Kidney (tissue), 14 donors: Measurements from ENCODE around the gene PLCB1. TPM values are rescaled to one million over a fixed set of nuclear protein-coding genes. Genes with fewer than 3 reads are reported as not detected.

Experiments
- DNase-seq, 5 donors: peaks; one replicate each; pipeline ENCODE4 v3.0.0-alpha.2; 2013 to 2020
- FAIRE-seq: peaks from 2 replicates; lab custom pipeline; 2012; peaks lifted over from hg19 to GRCh38; lab: Jason Lieb, UNC
- H3K27ac ChIP-seq, 2 donors: one replicate each; pipeline ENCODE4 v1.7.0; 2013; ENCODE audit warnings: low read depth in 2 of 2, low read length in 2 of 2, inconsistent platforms in 1 of 2
- H3K27me3 ChIP-seq: one replicate; pipeline ENCODE4 v1.7.1; 2013; ENCODE audit warnings: low read length, inconsistent platforms; ENCODE audit not compliant: control insufficient read depth, insufficient read depth
- H3K36me3 ChIP-seq, 3 donors: one replicate each; pipeline versions ENCODE4 v1.7.0 to v1.7.1; 2013; ENCODE audit warnings: low read length in 3 of 3, control low read depth in 1 of 3, inconsistent platforms in 1 of 3; ENCODE audit not compliant: insufficient read depth in 3 of 3, control insufficient read depth in 2 of 3
- H3K4me1 ChIP-seq, 3 donors: one replicate each; pipeline versions ENCODE4 v1.7.0 to v1.7.1; 2013; ENCODE audit warnings: low read length in 3 of 3, inconsistent platforms in 1 of 3, low read depth in 1 of 3; ENCODE audit not compliant: control insufficient read depth in 2 of 3, insufficient read depth in 2 of 3
- H3K4me3 ChIP-seq, 3 donors: one replicate each; pipeline versions ENCODE4 v1.7.0 to v1.8.1; 2013; ENCODE audit warnings: low read length in 3 of 3, control low read depth in 1 of 3, inconsistent platforms in 1 of 3
- H3K9ac ChIP-seq, 3 donors: one replicate each; pipeline versions ENCODE4 v1.7.0 to v1.7.1; 2013; ENCODE audit warnings: low read length in 3 of 3, control low read depth in 1 of 3, inconsistent platforms in 1 of 3
- H3K9me3 ChIP-seq, 3 donors: one replicate each; pipeline versions ENCODE4 v1.7.0 to v1.7.1; 2013; ENCODE audit warnings: low read length in 3 of 3, control low read depth in 1 of 3, inconsistent platforms in 1 of 3; ENCODE audit not compliant: control insufficient read depth in 2 of 3, insufficient read depth in 1 of 3
- intact Hi-C: fragments of 100-400 bp; cut with DNase I; formaldehyde crosslinking; loops from one replicate; pipeline ENCODE4 v1.11.1; 2022
- polyA plus RNA-seq: library from polyadenylated mRNA; stranded (reverse); fragments of 350-450 nt; fragmentation: Illumina TruSeq; extraction: RNeasy Lipid Tissue Mini Kit (QIAGEN cat#74804); gene quantifications from one replicate; pipeline ENCODE4 v1.2.3, GENCODE V29; 2014; ENCODE audit warnings: low read depth, low replicate concordance; ENCODE audit not compliant: insufficient read depth
- total RNA-seq: library from RNA; stranded (reverse); fragmentation: NEBNext Ultra II Directional; extraction: Animal tissue kit (Norgen Biotek cat#: 25700); gene quantifications from one replicate; pipeline ENCODE4 v1.2.1, GENCODE V29; 2021
- TF ChIP-seq, protein P1 (sequence below): IDR thresholded peaks from 3 replicates; pipeline ENCODE4 v1.5.1; 2012; ENCODE audit warnings: mild to moderate bottlenecking, moderate library complexity, borderline replicate concordance; ENCODE audit not compliant: insufficient read depth; ENCODE audit errors: extremely low read depth
- donor health status: control.
- donor health status: control.
- donor health status: control.
- donor health status: control.
- donor health status: control.
- donor health status: DM: yes; HTN: yes; CAD: no.
- donor health status: Normal renal cell carcinoma (clear cell type).

Gene PLCB1
- total and polyA plus RNA-seq, 2 donors from 2014 or later: 9.4 to 107 TPM

GRCh38 chr20:8664778-8665177 is 532.7 kb downstream of the PLCB1 start:
- Histone ChIP-seq H3K36me3 (no peaks in the 10 kb centered on the region), H3K27ac (no peak overlapping the region), H3K9me3 (no peaks in the 10 kb centered on the region), H3K4me1 (no peaks in the 10 kb centered on the region), H3K27me3 (no peaks in the 10 kb centered on the region), H3K9ac (no peak overlapping the region), H3K4me3 (no peak overlapping the region)
- TF ChIP-seq, protein P1, sequence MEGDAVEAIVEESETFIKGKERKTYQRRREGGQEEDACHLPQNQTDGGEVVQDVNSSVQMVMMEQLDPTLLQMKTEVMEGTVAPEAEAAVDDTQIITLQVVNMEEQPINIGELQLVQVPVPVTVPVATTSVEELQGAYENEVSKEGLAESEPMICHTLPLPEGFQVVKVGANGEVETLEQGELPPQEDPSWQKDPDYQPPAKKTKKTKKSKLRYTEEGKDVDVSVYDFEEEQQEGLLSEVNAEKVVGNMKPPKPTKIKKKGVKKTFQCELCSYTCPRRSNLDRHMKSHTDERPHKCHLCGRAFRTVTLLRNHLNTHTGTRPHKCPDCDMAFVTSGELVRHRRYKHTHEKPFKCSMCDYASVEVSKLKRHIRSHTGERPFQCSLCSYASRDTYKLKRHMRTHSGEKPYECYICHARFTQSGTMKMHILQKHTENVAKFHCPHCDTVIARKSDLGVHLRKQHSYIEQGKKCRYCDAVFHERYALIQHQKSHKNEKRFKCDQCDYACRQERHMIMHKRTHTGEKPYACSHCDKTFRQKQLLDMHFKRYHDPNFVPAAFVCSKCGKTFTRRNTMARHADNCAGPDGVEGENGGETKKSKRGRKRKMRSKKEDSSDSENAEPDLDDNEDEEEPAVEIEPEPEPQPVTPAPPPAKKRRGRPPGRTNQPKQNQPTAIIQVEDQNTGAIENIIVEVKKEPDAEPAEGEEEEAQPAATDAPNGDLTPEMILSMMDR: no peak
- FAIRE-seq: no peak
- intact Hi-C loops: no loop called here
- no peak for DNase-seq

- no peaks in the 10 kb centered on the region for H3K9me3 ChIP-seq
- no peak for FAIRE-seq
- H3K27ac ChIP-seq: no peak overlapping the region
Observed at GRCh38 chr20:8667306-8667705, 535.2 kb downstream of the PLCB1 start.

DNA sequence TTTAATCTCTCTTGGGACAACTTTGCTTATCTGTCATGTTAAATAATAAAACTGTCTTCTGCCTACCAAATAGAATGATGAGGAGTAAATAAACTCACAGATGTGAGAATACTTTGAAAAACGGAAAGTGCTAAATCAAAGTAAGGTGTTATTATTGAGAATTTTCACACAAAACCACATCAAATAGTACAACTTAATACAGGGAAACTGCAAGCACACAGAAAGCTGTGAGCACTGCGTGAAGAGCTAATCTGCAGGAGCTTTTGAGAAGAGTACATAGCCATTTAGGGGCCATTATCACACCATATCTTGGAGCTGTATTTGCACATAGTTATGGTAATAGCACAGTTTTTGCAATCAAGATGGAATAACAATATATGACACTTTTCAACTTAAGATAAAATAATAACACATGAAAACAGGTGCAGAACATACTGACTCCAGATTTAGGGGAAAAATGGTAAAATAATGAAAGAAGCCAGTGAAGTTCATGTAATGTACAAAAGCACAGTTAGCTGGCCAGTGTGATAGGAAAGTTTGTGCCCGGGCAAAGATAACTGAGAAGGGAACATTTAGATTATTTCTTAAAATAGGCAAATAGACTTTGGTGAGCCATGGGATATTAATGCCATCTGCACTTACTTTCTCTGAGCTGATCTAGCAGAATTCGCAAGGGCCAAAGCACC is 538.3 kb downstream of the PLCB1 start:
- H3K9me3 ChIP-seq: no peaks in the 10 kb centered on the region
- FAIRE-seq (no peak), DNase-seq (no peak)
- no peak overlapping the region for H3K27ac ChIP-seq
- no peaks in the 10 kb centered on the region for H3K36me3 ChIP-seq
- TF ChIP-seq, protein P1: no peak
- H3K9ac ChIP-seq: no peak overlapping the region
- H3K27me3 ChIP-seq: no peaks in the 10 kb centered on the region
- no peak overlapping the region for H3K4me3 ChIP-seq
- intact Hi-C loops: no loop called here
- no peaks in the 10 kb centered on the region for H3K4me1 ChIP-seq

More at GRCh38 chr20:8667306-8667705, 535.2 kb downstream of the PLCB1 start:
- H3K36me3 ChIP-seq: no peaks in the 10 kb centered on the region
- no peak for DNase-seq
- no peaks in the 10 kb centered on the region for H3K27me3 ChIP-seq
- no peak overlapping the region for H3K9ac ChIP-seq
- no peaks in the 10 kb centered on the region for H3K4me1 ChIP-seq
- intact Hi-C loops: no loop called here
- TF ChIP-seq, protein P1: no peak
- no peak overlapping the region for H3K4me3 ChIP-seq

DNA sequence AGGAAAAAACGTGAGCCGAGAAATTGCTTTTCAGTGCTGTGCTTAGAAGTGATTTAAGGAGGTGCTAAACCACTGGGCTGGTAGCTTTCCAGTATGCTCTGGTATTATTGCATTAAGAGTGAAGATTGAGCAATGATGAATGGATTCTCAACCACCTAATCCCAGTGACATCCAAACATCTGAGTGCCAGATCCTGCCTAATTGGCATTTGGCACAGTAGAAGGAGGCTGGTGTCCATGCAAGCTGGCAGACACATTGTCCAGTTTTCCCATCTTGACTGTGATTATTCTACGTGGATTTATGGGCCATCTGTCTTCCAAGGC is 538.8 kb downstream of the PLCB1 start:
- intact Hi-C loops: no loop called here
- Histone ChIP-seq H3K9ac (no peak overlapping the region), H3K4me3 (no peak overlapping the region), H3K27me3 (no peaks in the 10 kb centered on the region), H3K27ac (no peak overlapping the region), H3K9me3 (no peaks in the 10 kb centered on the region), H3K36me3 (no peaks in the 10 kb centered on the region), H3K4me1 (no peaks in the 10 kb centered on the region)
- FAIRE-seq (no peak), DNase-seq (no peak)
- TF ChIP-seq, protein P1: no peak
